Stimulated activated CD4-positive, alpha-beta T cell treated with anti-CD3 and anti-CD28 coated beads, Interleukin-4, amount 100 ng/mL, for 1 hour (primary cell): ENCODE measurements around the gene SERPINB1.
"Not testable (repeated sequence)": the region's sequence is repeated elsewhere in the genome, so short reads cannot be mapped to it uniquely, and the experiment has no call there.

ENCODE experiments used
- DNase-seq: peaks from one replicate; pipeline ENCODE4 v3.0.0-alpha.2; 2020

Gene SERPINB1

DNA sequence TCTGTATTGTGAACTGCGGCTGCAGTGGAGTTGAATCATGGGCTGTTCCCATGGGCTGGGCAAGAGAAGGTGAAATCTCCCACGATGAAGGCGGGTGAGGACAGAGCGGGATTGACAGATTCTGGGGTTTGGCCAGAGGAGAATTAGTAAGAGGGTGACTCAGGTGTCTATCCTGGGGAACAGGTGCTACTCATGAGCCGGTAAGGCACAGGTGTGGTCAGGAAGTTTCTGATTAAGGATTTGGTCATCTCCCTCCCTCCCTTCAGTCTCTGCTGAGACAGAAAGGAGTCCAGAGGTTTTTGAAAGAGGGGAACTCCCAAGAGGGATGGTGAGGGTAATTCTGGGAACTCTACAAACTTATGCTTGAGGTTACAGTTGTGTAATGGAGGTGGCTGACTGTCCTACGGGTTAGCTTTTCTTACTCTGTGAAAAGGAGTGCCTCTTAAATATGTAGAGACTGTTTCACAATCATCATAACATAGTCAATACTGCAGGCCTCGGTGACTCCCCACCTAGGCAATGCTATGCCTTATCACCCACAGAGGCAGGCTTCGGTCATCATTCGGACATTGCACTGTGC is 31.5 kb downstream of the SERPINB1 start:
- no peak for DNase-seq

DNA sequence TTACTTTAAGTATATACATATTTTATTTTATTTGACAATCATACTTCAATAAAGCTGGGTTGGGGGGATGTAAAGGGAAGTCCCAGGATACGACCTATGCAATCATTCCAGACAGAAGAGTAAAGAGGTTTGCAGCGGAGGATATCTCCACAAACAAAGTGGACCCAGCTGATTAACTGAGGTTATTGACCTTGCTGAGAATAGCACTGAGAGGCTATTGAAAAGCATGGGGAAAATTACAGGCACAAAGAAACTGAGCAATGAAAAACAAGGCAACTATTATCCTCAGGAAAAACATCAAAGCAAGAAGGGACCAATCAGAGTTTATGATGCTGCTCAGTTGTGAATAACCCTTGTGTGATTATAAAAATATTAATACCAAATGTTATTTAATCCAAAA is 32.6 kb downstream of the SERPINB1 start:
- DNase-seq: no peak

DNA sequence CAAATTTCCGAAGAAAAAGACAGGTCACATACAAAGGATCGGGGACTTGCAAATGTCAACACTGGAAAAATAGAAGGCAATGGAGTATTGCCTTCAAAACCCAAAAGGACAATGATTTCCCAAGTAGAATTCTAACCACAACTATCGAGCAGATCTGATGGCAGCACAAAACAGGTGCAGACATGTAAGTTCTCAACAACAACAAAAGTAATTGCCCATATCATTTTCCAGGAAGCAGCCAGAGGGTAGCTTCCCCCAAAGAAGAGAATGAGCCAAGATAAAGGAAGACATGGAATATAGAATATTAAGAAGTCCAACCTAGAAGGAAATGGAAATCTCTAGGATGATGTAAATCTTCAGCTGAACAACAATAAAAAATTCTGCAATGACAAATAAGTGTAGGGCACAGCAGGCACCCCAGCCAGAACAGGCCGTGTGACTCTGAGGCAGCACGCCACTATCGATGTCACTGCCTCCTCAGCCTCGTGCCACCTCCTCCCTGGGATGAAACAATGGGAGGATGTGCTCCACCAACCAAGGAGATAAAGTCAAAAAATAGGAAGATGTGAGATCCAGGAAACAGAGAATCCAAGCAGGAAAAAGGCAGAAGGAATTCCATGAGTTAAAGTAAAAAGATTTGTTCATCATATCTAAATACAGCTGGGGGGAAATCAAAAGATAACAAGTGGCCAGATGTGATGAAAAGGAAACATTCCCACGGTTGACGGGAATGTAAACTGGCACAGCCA is 34.1 kb downstream of the SERPINB1 start:
- DNase-seq: no peak

DNA sequence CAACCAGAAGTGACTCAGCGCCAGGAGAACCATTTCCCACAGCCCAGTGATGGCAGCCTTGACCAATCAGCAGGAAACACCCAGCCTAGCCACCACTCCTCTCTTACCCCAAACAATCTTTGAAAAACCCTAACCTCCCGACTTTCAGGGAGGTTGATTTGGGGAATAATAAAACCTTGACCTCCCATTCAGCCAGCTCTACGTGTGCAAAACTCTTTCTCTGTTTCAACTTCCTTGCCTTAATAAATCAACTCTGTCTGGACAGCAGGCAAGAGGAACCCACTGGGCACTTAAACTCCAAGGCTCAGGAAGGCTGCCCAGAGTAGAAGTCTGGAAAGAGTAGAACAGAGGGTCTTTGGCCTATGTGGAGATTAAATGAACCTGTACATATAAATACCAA is 35.0 kb downstream of the SERPINB1 start:
- DNase-seq: no peak

DNA sequence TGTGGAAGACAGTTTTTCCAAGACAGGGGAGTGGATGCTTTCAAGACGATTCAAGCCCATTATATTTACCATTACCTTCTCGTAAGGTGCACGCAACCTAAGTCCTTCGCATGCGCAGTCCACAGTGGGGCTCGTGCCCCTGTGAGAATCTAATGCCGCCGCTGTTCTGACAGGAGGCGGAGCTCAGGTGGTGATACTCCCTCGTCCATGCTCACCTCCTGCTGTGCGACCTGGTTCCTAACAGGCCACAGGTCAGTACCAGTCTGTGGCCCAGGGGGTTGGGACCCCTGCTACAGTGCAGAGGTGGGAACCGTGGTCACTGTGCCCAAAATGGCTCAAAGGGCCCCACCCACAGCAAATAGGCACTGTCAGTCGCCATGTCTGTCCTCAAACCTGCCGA is 36.6 kb downstream of the SERPINB1 start:
- DNase-seq: no peak

DNA sequence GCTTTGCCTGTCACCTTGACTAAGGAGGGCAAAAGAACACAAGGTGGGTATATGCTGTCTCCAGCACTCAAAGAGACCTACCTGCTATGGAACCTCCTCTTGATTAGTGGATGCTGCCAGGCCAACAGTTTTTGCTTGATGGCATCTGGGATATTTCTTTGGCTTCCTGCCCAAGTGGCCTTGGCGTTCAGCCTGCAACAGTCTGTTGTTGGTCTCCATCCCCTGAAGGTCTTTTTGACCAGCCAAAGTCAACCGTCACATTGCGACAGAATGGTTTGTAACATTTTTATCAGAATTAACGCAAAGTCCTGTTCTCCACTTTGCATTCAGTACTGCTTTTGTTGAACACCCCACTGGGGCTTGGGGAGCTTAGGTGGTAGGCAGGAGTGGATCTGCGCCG is 37.1 kb downstream of the SERPINB1 start:
- DNase-seq: no peak

DNA sequence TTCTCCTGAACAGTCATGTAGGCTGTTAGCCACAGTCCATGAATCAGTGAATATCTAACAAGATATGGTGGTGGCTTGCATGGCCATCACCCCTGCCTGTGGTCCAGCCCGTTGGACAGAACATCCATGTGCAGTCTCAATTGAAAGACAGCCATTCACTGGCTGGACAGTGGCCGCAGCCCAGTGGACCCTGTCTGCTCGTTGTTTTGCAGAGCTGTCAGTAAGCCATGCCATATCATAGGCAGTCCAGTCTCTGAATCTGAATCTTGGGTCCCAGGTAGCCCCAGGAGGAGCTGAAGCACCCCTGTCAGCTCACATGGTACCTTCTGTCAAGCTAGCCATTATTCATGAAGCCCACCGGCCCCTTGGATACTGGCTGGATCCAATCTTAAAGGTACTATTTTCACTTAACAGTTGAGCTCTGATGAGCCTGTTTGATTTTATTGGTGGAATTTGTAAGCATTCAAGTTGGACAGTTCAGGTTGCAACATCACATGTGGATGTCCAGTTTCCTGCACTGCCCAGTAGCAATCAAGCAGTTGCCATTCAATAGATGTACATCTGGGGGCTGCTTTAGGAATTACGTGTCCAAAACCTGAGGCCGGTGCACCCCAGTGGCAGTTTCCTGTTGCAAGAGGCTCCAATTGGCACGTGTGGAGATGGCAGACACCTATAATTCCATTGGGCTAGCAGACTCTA is 37.8 kb downstream of the SERPINB1 start:
- DNase-seq: no peak

DNA sequence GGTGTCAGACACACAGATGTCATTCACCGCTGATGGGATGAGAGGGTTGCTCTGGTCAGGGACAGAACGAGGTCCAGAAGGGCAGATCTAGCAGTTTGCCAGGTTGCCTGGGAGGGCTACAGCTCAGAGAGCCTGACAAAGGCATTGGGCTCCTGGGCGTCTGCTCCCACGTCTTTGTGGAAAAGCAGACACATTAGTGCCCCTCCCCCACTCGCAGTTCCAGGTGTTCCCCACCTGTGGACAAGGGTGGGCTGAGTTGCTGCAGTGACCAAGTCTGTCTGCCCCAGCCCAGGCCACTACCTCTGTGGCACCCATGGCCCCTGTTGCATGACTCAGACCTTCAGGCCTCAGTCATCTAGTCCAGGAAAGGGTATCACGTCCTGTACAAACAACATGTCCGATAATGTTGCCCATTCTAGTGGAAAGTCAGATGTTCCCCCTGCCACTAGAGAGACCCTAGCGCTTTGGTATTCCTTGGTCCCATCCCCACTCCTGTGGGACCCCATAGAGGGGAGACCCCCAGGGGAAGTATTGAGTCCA is 39.1 kb downstream of the SERPINB1 start:
- no peak for DNase-seq

DNA sequence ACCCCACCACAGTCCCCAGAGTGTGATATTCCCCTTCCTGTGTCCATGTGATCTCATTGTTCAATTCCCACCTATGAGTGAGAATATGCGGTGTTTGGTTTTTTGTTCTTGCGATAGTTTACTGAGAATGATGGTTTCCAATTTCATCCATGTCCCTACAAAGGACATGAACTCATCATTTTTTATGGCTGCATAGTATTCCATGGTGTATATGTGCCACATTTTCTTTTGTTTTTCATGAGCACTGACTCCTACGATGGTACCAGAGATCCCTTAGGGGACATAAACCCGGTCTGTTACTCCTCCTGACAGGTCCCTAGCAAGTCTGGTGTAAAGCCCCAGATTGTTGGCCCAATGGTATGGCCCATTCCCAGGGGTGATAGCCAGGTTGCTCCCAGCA is 40.0 kb downstream of the SERPINB1 start:
- not testable (repeated sequence) for DNase-seq

DNA sequence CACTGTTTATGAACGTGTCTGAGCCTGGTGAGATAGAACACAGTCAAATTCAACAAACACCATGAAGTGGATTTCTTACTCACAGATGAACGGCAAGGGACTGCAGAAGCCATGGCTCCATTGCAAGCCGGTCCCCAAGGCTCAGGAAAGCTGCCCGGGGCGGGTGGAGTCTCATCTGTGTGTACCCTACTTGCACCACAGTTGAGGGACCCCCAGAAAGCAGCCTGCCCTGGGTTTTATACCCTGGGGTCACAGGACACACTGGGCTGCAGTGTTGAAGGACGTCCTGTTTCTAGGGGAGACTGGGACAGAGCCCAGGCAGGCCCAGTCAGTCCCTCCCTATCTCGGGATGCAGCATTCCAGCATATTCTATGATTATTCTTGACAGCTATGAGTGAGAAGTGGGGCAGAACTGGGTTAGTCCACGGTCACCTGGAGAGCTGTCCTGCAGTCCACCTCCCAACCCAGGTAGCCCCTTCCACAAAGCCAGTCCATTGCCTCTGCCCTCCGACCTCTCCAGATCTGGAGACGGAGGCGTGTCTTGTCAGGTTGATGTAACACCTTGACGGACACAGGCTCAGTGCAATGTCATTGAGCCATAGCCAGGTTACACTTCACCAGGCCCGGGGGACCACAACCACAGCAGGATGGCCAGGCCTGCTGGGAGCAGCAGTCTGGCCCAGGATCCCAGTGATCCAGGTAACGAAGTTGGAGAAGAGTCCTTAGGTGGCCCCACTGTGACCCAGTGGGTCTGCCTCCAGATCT is 40.9 kb downstream of the SERPINB1 start:
- DNase-seq: no peak

DNA sequence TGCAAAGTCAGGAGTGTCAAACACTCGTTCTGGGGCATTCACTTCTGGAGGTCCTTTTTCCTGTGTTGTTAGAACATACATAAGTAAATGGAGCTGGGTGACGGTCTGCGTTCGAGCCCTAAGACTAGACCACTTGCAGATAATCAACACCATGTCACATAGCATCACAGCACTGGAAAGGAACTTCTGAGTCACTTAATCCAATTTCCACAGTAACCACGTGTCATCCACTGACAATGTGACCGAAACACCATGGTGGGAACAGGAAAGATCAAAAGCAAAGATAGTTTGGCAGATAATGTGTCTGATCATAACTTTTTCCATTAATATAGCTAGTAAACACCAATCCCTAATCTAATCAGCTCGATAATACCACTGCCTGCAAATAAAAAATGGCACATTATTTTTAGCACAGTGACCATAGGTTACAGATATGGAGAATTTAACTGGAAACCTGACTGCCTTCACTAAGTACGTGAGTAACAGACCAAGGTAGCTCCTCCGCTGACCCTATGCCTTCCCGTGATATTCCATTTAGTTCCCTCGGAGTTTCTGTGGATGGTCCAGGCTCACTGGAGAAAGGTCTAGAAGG is 41.6 kb downstream of the SERPINB1 start:
- DNase-seq: no peak

DNA sequence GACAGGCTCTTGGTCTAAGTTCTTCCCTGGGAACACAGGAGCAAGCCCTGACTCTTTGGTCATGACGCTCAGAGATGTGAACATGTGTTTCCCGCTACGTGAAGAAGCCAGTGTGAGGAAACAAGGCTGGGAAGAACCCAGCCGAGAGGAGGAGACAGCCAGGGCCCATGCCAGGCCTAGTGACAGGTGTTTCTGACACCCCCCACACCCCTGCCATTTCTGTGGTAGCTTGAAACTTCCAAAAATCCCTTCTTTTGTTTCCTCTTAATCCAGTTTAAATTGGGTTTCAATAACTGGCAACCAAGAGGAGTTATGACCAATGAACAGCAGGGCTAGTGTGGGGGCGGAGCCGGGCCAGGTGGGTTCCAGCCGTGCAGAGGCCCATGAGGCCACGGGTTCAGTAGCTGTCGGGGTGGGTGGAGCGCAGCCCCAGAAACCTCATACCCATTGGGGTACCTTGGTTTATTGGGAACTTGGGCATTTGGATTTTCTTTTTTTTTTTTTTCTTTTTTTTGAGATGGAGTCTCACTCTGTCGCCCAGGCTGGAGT is 43.0 kb downstream of the SERPINB1 start:
- DNase-seq: no peak

DNA sequence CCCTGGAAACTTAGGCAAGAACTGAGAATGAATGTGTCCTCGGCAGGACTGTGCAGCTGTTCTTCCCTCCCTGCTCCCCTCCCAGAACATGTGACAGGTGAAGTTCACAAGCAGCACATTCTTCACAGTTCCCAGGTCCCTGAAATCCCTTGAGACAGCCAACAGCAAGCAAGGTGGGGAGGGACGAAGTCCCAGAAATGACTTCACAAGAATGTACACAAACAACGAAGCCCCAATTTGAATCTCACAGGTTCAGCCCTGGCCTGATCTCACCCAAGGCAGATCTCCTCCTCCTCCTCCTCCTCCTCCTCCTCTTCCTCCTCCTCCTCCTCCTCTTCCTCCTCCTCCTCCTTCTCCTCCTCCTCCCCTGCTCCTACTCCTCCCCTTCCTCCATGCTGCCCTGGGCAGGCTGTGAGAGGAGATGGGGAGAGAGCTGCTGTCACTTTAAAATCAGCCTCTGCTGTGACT is 44.1 kb downstream of the SERPINB1 start:
- no peak for DNase-seq

DNA sequence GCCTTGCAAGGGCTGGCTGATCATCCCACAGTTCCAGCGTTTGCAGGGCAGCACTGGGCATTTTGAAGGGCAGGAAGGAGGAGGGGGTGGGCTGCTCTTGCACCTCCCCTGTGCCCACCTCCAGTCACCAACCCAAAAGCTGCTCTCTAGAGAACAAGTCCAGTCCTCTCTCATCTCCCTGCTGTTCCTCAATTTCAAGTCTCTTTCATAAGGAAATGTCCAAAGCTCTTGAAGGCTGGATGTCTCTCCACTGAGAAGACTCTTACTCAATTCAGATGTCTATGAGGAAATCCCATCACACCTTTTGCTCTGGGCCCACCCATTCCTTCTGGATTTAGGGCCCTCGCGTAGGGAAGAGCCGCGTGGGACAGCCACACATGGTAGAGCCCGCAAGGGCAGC is 44.8 kb downstream of the SERPINB1 start:
- no peak for DNase-seq

DNA sequence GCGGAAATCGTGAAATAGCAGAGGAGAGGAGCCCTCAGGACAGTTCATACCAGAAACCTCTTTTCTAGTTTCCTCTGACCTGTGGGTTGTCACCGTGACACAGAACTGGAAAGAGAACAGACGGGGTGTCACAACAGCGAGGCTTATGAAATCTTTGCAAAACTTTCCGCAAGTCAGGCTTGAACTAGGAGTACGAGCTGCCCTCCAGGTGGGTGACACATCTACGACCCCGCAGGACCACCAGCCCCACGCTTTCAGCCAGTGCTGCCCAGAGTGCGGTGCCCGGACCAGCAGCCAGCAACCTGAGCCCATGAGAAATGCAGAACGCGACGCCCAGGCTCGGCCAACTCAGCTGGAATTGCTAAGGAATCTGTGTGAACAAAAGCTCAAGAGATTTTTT is 45.7 kb downstream of the SERPINB1 start:
- DNase-seq: no peak

DNA sequence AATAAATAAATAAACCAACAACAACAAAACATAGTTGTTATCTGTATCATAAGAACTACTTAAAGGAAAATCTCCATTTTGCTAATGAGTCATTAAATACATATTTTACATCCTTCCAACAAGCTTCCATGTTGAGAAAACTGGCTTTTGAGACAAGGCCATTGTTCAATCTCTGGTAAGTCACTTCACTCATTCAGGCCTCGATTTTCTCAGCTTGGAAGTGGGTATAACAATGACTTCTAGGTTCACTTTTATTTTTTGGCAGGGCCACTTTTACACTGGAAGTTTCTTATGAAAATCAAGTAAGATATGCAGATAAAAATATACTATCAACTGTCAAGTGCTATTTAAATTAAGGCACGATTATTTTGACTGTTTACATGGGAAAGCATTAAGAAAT is 46.5 kb downstream of the SERPINB1 start:
- DNase-seq: no peak

DNA sequence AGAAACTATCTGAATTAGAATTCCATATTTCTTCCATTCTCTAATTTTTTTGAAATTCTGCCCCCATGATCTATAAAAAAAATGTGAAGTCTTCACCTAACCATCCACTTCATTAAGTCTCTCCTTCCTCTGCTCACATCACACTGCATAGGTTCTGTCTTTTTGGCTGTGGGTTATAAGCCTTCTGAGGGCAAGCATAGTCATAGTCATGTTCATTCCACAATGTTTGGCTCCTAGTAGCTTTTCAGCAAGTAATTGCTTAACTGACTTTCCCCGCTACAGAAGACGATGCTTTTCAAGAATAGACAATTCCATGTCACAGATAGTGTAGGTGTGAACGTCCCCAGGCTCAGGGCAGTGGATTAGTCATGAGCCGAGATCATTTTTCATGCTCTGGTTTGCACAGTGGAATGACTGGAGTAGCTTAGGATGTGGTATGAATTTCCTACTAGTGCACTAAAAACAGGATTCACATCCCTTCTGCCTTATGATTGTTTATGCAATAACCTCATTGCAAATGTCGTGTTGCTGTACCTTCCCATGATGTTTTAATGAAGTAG is 47.4 kb downstream of the SERPINB1 start:
- DNase-seq: no peak

DNA sequence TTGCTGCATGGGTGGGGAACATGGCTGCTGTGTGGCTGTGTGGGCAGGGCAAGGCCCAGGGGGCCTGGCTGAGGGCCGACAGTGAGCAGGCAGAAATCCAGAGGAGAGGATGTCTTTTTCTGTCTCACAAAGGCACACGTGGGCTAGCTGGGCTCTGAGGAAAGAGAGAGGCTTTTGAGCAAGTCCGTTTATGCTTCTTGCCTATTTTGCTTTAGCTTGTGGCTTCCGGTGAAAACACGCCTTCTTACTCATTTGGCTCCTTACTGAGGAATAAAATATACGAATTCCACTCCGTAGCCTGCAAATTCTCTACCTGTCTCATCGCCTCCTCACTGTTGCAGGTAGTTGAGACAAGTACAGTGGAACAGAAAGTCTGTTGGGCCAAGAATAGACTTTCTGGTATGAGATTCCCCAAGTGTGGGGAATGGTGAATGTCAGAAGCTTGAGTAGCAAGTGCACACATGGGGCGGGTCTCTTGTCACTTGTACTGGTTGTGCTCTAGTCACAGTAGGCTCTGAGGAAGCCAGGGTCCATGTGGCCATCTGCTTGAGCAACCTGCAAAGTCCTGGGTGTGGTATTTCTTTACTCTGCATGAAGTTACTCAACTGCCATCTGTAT is 48.0 kb downstream of the SERPINB1 start:
- no peak for DNase-seq

DNA sequence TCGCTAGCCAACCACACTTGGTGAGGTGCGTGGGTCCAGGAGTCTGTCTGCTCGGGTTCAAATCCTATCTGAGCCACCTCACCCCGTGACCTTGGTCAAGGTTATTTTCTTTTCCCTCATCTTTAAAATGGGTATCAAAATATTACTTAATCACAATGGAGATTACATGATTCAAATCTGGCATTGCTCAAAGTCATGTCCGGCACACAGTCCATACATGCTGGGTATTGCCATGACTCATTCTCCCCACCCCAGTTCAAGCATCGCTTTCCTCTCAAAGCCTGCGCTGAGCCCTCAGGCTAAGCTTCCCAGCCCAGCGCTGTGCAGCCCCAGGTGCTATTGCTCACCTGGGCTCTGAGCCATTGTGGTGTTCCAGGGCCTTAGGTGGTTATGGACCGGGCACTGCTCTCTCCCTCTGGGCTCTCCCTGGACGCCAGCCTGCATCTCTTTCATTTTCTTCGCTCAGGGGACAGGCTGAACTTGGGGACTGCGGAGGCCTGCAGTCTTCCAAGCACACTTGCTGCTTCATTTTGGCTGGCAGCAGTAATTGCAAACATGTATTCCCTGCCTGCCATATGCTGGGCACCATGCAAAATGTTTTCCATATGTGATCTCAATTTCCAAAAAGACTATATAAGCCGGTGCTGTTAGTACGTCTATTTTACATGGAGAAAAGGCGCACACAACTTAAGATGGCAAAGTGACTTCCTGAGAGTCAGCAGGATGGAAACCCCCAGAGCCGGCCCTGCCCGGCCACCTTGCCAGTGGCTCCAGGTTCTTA is 49.1 kb downstream of the SERPINB1 start:
- DNase-seq: no peak

DNA sequence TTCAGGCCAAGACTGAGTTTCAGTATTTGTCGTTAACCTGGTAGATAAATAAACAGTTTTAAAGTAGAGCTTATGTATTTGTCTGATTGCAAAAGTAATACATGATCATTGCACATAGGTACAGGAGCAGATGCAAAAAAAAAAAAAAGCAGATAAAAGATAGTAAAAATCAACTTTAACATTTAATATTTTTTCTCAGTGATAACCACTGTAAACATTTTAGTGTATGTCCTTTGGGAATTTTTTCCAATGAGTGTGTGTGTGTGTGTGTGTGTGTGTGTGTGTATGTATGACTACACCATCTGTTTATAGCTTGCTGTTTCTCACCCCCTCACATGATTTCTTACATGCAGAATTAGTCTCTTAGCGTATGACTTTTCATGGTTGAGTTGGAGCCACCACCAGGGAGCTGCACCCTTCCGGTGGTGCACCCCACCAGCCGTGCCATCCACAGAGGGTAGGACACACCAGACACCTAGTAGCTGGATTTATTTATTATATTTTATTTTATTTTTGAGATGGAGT is 50.2 kb downstream of the SERPINB1 start:
- DNase-seq: no peak
